GM12874 (cell line): ENCODE results near the gene GABBR1.

ENCODE experiments used
- TF ChIP-seq, protein P1 (sequence below): IDR thresholded peaks from 2 replicates; pipeline ENCODE4 v1.5.1; 2011; ENCODE audit warnings: low read depth, mild to moderate bottlenecking, control low read depth, low read length, moderate library complexity; ENCODE audit not compliant: insufficient read depth

The GABBR1 gene

DNA sequence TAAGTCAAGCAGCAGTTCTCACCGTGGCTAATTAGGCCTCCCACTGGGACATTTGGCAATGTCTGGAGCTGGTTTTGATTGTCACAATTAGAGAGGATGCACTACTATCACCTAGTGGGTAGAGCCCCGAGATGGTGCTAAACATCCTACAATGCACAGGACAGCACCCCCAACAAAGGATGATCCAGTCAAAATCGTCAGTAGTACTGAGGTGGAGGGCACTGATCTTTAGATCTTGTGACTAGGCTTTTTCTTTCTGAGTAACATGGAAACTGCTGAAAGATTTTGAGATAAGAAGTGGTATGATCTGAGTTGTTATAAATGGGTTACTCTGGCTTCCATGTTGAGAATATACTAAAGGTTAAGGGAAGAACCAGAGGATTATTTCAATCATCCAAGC lies 85.4 kb downstream of the GABBR1 start:
- TF ChIP-seq, protein P1, sequence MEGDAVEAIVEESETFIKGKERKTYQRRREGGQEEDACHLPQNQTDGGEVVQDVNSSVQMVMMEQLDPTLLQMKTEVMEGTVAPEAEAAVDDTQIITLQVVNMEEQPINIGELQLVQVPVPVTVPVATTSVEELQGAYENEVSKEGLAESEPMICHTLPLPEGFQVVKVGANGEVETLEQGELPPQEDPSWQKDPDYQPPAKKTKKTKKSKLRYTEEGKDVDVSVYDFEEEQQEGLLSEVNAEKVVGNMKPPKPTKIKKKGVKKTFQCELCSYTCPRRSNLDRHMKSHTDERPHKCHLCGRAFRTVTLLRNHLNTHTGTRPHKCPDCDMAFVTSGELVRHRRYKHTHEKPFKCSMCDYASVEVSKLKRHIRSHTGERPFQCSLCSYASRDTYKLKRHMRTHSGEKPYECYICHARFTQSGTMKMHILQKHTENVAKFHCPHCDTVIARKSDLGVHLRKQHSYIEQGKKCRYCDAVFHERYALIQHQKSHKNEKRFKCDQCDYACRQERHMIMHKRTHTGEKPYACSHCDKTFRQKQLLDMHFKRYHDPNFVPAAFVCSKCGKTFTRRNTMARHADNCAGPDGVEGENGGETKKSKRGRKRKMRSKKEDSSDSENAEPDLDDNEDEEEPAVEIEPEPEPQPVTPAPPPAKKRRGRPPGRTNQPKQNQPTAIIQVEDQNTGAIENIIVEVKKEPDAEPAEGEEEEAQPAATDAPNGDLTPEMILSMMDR, result no peak

DNA sequence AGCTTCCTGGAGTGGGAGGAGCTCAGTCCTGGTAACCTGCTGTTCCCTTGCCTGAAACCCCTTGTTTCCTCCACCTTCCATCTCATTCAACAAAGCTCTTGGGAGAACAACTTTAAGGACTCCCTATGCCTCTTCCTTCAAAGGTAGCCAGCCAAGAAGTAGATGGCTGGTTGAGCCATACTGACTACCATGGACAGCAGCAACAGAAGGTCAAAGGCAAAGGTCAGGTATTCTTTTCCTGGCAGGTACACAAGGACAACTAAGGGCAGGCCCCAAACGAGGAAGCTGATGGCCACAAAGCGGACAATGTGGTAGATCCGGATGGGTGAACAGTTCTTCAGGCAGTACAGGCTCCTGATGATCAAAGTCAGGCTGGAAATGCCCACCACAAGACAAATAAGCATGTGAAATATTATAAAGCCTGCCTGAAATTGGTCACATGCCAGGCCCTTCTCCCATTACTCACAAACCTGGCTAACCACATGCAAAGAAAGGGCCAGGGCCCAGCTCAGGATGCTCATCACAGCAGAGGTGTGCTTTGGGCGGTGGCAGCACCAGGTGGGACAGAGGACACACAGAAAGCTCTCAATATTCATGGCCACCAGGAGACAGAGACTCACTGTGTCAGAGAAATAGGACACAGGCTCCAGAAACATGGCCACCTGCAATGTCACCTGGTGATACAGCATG lies 95.1 kb downstream of the GABBR1 start:
- TF ChIP-seq, protein P1, result no peak

DNA sequence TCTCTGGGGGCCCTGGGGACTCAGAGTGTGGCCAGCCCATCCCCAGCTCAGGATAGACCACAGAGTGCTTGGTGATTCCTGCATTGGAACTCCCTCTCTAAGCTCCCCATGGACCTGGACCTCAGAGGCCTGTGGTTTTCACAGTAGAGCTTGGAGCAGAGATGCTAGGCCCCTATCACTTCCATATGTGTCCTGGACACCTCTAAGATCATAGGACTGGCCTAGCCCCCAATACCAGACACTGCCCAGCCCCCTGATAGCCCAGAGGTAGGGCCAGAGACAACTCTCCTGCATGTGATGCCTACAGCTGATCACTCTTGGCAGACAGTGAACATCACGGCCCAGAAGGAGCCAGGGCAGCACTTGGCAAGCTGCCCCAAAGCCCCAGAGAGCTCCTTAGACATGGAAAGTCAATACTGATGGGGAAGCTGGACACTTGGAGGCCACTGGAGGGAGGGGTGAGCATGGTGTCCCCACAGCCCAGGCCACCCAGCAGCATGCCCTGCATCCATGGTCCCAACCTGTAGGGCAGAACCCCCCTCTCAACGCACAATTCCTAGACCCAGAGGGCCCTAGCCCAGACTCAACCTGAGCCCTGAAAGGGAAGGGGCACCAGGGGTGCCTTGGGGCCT lies 100.5 kb downstream of the GABBR1 start:
- TF ChIP-seq, protein P1, result no peak

GRCh38 chr6:29531668-29532067 lies 101.3 kb downstream of the GABBR1 start:
- TF ChIP-seq, protein P1, result no peak

DNA sequence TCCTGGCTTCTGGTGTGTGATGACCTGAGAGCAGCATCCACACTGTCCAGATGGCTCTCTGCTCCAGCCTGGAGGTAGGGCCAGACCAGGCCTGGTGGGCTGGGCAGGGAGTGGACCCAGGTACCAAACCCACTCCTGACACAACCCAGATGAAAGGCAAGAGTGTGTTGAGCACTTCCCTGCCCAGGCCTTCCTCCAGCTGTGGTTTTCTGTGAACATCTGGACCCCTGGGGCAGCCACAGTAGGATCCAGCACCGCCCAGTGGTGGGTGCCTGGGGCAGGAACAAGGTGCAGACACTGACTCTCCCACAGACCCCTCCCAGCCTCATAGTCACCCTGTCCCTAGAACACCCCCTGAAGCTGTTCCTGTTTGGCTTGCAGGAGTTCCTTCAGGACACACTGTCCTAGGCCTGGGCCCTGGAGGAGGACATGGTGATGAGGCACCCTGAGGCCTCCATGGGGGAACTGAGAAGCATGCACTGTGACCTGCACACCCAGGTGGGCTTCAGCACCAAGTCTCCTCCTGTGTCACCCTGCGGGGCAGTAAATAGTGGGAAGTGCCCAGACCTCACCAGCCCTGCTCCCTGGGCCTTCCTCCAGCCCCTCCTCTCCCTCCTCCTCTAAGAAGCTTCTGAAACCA lies 102.2 kb downstream of the GABBR1 start:
- TF ChIP-seq, protein P1, result no peak

DNA sequence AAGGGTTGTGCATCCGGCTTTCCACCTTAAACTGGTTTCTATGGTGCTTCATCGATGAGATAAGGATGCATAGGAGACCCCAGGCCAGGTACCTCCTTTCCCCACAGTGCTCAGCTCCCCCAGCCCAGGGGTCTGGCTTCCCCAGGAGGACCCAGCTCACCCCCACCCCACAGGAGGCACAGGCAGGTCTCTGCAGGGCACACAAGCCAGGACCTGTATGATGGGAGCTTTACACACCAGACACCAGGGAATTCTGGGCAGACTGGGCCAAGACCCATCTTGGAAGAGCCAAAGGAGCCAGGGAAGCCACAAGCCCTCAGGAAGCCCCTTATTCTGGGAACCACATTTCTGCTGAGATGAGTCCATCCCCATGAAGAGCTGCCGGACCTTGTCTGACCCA lies 103.0 kb downstream of the GABBR1 start:
- TF ChIP-seq, protein P1, result no peak

DNA sequence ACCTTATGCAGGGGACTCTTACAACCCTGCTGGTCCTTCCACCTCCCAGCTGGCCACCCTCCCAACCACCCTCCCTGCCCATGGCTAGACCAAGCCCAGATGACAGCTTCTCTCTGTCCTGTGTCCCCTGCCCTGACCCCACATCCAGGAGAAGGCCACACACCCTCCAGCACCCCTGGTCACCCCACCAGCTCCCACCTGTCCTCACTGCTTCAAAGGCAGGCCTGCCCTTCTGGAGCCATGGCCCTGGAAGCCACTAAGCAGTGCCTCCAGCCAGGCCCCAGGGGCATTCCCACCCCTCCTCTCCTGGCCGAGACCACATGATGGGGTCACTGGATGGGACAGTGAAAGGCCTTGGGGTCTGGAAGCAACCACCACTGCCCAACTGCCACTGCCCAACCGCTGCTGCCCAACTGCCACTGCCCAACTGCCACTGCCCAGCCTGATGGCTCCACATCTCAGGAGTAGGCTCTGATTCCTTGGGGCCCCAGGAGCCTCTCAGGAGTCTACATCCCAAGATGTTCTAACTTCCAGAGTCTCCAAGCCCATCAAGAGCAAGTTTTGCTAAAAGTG lies 103.9 kb downstream of the GABBR1 start:
- TF ChIP-seq, protein P1, result no peak
